ENCODE results near the gene DONSON.

DONSON gene

DNA sequence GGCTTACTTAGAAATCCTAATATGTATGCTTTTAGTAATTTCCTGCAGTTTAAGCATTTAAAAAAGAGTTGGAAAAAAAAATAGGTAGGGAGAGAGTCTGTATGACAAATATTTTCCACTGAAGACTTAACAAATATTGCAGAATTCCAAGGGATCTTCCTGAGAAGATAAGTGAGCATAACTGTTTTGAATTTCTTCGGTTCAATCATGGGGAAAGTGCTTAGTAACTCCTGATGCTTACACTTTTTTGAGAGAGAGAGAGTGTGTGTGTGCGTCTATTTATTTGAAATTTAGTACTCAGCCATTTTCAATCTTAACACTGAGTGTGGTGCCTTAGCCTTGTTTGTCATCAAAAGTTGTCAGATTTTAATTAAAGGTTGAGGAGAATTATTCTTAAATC, 27.1 kb downstream of the DONSON start:
- DNase-seq (ENCODE audit: low read depth, low spot score) = no peak

DNA sequence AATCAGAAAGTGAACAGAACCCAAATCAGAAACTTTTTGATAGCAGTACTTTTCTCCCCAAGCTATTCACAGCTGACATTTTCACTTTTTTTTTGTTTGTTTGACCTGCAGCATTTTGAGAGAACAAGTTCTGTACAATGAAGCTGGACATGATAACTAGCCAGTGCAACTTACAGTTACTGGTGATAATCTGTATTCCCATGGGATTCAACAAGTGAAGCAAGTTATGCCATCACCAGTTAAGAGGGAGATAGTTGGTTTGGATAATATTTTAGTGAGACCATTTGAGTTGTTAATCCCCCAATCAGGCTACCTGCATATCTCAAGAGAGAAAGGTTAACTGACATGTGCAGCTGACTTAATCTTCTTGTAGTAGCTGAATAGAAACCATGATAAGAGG, 27.5 kb downstream of the DONSON start:
- DNase-seq (ENCODE audit: low read depth, low spot score) = no peak

DNA sequence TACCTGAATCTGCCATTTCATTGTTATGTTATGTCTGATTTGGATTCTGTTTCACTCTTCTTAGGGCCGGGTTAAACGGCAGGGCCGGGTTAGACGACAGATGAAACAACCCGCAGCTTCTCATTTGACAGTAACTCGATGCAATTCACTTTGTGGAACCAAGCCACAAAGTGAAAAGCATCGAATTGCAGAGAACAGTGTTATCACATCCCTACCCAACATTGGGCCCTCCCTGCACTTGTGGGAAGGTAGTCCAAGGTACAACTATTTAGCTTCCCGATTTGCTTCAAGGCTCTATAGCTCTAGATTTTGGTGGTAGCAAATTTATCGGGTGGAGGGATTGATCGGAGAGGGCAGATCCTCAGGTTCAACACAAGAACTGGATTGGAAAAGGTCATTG, 28.7 kb downstream of the DONSON start:
- no peak for DNase-seq (ENCODE audit: low read depth, low spot score)

DNA sequence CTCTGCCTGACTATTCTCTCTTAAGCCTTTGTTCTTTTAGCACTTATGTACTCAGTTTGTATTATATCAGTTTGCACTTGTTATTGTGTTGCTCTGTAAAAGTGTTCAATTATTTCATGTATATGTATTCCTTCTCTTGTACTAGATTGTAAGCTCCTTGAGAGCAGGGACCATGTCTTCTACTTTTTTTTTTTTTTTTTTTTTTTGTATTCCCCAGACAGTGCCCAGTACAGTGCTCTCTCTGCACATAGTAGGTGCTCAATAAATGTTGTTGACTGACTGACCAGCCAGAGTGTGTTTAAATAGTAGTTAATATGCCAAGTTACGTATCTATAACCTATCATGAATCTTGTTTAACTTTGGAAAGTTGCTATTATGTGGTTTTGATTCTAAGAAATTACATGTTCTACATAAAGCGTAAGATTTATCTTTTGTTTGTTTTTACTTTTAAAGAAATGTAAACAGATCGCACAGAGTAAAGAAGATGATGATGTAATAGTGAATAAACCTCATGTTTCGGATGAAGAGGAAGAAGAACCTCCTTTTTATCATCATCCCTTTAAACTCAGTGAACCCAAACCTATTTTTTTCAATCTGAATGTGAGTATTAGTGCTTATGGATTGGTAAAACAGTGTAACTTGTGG, 29.6 kb downstream of the DONSON start:
- no peak for DNase-seq (ENCODE audit: low read depth, low spot score)

DNA sequence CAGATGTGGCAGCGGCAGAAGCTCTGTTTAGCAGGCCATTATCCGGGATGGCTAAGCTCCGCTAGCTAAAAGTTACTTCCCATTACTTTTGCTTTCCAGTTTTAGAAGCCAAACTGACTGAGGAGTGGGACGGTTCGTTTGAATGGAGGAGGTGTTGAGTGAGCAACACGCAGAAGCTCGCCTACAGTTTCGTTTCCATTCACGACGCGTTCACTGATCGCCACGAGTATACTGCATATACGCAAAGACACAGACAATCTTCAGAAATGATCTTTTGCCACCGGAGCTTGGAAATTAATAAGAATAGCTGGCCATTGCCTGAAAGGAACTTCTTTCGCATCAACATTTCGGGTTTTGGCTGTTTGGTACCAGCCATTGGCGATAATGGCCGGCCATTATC, 31.0 kb downstream of the DONSON start:
- no peak for DNase-seq (ENCODE audit: low read depth, low spot score)

DNA sequence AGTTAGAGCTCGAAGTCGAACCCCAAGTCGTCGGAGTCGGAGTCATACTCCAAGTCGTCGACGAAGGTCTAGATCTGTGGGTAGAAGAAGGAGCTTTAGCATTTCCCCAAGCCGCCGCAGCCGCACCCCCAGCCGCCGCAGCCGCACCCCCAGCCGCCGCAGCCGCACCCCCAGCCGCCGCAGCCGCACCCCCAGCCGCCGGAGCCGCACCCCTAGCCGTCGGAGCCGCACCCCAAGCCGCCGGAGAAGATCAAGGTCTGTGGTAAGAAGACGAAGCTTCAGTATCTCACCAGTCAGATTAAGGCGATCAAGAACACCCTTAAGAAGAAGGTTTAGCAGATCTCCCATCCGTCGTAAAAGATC, 33.5 kb downstream of the DONSON start:
- DNase-seq (ENCODE audit: low read depth, low spot score) = no peak

DNA sequence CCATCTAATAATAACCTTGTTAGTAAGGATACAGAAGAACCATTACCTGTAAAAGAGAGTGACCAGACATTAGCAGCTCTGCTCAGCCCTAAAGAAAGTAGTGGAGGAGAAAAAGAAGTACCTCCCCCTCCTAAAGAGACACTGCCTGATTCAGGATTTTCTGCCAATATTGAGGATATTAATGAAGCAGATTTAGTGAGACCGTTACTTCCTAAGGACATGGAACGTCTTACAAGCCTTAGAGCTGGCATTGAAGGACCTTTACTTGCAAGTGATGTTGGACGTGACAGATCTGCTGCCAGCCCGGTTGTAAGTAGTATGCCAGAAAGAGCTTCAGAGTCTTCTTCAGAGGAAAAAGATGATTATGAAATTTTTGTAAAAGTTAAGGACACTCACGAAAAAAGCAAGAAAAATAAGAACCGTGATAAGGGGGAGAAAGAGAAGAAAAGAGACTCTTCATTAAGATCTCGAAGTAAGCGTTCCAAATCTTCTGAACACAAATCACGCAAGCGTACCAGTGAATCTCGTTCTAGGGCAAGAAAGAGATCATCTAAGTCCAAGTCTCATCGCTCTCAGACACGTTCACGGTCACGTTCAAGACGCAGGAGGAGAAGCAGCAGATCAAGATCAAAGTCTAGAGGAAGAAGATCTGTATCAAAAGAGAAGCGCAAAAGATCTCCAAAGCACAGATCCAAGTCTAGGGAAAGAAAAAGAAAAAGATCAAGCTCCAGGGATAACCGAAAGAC, 34.1 kb downstream of the DONSON start:
- DNase-seq (ENCODE audit: low read depth, low spot score) = no peak

DNA sequence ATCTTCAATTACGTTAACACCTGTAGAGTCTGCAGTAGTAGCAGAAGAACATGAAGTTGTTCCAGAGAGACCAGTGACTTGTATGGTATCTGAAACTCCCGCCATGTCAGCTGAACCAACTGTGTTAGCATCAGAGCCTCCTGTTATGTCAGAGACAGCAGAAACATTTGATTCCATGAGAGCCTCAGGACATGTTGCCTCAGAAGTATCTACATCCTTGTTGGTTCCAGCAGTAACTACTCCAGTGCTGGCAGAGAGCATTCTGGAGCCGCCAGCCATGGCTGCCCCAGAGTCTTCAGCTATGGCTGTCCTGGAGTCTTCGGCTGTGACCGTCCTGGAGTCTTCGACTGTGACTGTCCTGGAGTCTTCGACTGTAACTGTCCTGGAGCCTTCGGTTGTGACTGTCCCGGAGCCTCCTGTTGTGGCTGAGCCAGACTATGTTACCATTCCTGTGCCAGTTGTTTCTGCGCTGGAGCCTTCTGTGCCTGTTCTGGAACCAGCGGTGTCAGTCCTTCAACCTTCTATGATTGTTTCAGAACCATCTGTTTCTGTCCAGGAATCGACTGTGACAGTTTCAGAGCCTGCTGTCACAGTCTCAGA, 35.4 kb downstream of the DONSON start:
- no peak for DNase-seq (ENCODE audit: low read depth, low spot score)

DNA sequence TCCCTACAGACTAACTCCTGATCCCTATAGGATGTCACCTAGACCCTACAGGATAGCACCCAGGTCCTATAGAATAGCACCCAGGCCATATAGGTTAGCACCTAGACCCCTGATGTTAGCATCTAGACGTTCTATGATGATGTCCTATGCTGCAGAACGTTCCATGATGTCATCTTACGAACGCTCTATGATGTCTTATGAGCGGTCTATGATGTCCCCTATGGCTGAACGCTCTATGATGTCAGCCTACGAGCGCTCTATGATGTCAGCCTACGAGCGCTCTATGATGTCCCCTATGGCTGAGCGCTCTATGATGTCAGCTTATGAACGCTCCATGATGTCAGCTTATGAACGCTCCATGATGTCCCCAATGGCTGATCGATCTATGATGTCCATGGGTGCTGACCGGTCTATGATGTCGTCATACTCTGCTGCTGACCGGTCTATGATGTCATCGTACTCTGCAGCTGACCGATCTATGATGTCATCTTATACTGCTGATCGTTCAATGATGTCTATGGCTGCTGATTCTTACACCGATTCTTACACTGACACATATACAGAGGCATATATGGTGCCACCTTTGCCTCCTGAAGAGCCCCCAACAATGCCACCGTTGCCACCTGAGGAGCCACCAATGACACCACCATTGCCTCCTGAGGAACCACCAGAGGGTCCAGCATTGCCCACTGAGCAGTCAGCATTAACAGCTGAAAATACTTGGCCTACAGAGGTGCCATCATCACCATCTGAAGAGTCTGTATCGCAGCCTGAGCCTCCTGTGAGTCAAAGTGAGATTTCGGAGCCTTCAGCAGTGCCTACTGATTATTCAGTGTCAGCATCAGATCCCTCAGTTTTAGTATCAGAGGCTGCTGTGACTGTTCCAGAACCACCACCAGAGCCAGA, 36.1 kb downstream of the DONSON start:
- no peak for DNase-seq (ENCODE audit: low read depth, low spot score)

DNA sequence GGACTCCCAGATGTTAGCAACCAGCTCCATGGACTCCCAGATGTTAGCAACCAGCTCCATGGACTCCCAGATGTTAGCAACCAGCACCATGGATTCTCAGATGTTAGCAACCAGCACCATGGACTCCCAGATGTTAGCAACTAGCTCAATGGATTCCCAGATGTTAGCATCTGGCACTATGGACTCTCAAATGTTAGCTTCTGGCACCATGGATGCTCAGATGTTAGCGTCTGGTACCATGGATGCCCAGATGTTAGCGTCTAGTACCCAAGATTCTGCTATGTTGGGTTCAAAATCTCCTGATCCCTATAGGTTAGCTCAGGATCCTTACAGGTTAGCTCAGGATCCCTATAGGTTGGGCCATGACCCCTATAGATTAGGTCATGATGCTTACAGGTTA, 36.8 kb downstream of the DONSON start:
- DNase-seq (ENCODE audit: low read depth, low spot score) = no peak

DNA sequence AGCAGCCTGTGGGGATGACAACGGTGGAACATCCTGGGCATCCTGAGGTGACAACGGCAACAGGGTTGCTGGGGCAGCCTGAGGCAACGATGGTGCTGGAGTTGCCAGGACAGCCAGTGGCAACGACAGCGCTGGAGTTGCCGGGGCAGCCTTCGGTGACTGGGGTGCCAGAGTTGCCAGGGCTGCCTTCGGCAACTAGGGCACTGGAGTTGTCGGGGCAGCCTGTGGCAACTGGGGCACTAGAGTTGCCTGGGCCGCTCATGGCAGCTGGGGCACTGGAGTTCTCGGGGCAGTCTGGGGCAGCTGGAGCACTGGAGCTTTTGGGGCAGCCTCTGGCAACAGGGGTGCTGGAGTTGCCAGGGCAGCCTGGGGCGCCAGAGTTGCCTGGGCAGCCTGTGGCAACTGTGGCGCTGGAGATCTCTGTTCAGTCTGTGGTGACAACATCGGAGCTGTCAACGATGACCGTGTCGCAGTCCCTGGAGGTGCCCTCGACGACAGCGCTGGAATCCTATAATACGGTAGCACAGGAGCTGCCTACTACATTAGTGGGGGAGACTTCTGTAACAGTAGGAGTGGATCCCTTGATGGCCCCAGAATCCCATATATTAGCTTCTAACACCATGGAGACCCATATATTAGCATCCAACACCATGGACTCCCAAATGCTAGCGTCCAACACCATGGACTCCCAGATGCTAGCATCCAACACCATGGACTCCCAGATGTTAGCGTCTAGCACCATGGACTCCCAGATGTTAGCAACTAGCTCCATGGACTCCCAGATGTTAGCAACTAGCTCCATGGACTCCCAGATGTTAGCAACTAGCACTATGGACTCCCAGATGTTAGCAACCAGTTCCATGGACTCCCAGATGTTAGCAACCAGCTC, 37.5 kb downstream of the DONSON start:
- DNase-seq (ENCODE audit: low read depth, low spot score) = no peak

DNA sequence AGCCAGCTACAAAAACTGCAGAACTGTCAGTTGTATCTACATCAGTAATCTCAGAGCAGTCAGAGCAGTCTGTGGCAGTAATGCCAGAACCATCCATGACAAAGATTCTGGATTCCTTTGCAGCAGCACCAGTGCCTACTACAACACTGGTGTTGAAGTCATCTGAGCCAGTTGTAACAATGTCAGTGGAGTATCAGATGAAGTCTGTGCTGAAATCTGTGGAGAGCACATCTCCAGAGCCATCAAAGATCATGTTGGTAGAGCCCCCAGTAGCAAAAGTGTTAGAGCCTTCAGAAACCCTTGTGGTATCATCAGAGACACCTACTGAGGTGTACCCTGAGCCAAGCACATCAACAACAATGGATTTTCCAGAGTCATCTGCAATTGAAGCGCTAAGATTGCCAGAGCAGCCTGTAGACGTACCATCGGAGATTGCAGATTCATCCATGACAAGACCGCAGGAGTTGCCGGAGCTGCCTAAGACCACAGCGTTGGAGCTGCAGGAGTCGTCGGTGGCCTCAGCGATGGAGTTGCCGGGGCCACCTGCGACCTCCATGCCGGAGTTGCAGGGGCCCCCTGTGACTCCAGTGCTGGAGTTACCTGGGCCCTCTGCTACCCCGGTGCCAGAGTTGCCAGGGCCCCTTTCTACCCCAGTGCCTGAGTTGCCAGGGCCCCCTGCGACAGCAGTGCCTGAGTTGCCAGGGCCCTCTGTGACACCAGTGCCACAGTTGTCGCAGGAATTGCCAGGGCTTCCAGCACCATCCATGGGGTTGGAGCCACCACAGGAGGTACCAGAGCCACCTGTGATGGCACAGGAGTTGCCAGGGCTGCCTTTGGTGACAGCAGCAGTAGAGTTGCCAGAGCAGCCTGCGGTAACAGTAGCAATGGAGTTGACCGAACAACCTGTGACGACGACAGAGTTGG, 38.4 kb downstream of the DONSON start:
- no peak for DNase-seq (ENCODE audit: low read depth, low spot score)

DNA sequence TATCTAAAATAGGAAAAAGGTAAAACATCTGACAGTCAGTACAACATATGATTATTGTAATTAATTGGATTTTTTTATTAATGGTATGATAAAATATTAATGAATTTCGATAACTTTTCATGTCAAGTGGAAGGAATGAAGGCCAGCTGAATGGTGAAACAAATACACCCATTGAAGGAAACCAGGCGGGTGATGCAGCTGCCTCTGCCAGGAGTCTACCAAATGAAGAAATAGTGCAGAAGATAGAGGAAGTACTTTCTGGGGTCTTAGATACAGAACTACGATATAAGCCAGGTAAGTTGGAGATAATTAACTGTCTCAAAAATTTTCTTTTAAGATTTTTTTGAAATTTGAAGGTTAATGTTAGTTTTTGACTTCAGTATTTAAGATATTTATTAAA, 42.4 kb downstream of the DONSON start:
- no peak for DNase-seq (ENCODE audit: low read depth, low spot score)

DNA sequence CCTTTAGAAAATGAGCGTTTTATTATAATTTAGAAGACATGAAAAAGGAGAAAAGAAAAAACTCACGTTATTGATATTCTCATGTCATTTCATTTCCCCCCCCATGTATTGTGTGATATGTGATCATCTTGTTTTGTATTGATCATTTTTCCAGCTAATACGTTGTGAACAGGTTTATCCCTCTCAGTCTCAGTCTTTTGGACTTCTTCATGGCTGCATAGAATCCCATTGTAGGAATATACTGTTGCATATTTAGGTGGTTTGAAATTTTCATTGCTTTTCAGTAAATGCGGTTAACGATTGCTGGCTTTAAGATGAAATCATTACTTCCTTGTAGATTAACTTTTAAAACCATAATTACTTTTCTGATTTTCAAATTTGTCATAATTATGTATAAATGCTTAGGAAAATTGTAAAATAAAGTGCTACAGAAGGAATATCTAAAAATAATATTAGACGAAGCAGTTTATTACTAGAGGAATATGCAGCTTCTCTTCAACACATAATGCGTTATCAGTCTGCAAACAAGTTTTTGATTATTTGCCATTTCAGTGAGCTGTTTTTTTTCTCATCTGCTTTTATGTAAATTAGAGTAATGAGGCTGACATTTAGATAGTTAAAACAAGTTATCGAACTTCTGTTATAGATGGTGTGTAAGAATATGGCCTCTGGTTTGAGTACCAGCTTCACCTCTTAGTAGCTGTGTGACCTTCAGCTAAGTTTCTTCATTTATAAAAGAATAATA, 43.9 kb downstream of the DONSON start:
- DNase-seq (ENCODE audit: low read depth, low spot score) = no peak

DNA sequence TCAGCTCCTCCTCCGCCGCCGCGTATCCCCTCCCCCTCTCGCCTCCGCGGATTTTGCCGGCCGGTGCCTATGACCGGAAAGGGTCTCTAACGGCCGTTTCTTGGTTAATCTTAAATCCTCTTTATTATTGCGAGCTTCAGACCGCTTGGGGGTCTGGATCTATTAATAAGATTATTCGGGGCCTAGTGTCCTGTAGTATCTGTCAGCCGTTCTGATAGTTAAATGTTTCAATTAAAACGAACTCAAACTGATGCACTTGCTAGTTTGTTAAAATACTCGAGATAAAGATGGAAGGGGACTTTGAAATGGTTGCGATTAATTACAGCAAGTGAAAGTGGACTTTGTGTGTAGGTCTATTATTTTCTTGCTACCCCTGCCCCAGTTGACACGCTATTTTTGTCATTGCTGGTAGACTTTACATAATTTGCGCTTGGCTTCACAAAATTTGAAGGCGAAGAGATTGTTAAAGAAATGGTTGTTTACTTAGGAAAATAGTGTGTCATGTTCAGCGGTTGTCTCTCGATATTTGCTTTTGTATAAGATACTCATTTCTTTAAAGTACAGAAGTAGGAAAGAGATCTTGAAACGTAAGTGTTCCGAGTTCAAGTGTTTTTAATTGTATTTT, 44.9 kb downstream of the DONSON start:
- no peak for DNase-seq (ENCODE audit: low read depth, low spot score)

DNA sequence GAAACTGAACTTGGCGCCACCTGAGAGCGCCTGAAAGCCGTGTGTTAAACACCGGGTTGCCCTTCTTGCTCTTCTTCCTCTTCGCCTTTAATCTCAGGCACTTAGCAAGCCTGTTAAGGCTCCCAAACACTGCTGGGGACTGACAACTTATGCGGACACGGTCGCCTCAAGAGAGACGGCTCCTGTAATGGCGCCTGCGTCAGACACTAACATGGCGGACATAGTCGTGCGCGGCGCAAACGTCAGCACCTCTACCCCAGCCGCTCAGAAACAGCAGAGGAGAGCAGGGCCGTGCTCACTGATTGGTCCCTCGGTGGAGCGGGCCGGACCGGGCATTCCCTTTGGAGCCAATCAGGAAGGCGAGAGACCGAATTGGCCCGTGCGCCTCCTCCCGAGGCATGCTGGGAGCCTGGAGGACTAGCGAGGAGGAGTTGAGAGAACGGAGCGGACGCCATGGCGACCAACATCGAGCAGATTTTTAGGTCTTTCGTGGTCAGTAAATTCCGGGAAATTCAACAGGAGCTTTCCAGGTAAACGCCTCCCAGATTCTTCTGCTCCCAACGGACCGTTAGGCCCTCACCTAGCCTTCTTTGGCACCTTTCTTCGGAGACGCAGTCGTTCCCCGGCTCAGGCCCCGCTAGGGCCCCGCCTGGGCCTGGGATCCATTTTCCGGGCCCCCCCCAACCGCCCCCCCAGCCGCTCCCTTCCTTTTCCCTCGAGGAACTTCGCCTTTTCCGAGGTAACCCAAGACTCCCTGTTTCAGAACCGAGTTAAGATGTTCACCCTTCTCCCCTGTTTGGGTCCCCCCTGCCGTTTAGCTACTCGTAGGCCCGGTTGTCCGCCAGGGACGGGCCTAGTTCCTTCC, 45.6 kb downstream of the DONSON start, which contains the start of gene SON:
Gene SON, plus strand, starts transcription at position 399 of the 865 bp plus-strand sequence. Its CDS starts 55 bp downstream, at position 454.
- DNase-seq (ENCODE audit: low read depth, low spot score) = peak; percentile 94

DNA sequence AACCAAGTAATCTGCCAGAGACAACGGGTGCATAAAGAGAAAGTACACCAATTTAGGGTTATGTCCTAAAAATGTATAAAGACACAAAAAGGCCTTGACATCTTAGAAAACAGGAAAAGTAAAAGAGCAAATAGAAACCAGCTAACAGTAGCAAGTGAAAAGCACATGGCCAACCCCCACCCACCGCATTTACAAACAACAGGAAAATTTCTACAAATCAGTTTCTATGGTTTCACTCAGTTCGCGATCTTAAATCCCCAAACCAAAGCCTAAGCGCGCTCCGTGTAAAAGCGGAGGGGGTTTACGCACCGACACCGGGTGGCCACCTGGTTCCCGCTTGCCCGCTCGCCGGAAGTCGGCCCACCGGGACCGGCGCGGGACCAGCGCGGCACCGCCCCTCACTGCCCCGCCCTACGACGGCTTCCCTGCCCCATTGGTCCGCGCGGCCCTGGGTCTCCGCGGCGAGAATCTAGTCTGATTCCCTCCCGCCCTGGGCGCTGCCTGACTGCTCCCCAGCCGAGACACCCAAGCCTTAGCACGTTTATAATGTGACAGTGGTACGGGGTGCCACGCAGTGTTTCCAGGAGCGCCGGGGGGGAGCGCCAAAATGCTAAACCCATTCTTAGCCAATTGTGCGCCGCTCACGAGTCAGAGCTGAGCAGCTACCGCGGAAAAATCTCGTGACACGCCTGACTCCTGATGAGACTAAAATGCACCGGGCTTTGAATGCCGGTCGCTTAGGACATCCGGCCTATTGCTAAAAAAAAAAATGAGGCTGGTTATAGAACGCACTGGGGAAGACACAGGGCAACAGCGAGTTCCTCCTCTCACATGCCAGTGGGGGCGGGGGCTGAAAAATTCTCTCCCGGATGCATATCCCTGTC, 46.5 kb downstream of the DONSON start, which contains the start of gene GART:
Gene GART, minus strand, starts transcription at position 362 of the 884 bp plus-strand sequence. CDS start 2,802 bp downstream, outside the sequence.
- no peak for DNase-seq (ENCODE audit: low read depth, low spot score)
